Upper lobe of right lung (tissue), 1 donor: ENCODE measurements around the gene USP30. TPM values are rescaled to one million over a fixed set of nuclear protein-coding genes. Genes with fewer than 3 reads are reported as not detected.

ENCODE experiments used
- ATAC-seq: fragments of 200-7000 bp; cut with Tn5 transposase; one replicate; pipeline ENCODE4 v1.9.1; 2020; ENCODE audit warnings: mild to moderate bottlenecking, moderate library complexity
- DNase-seq: peaks from one replicate; pipeline ENCODE4 v3.0.0-alpha.2; 2020
- H3K27ac ChIP-seq: fragments of 200-600 bp; one replicate; pipeline ENCODE4 v1.8.0; 2022
- H3K27me3 ChIP-seq: fragments of 200-600 bp; one replicate; pipeline ENCODE4 v1.8.0; 2022; ENCODE audit warnings: mild to moderate bottlenecking
- H3K36me3 ChIP-seq: fragments of 200-600 bp; one replicate; pipeline ENCODE4 v1.8.0; 2022
- H3K4me1 ChIP-seq: fragments of 200-600 bp; one replicate; pipeline ENCODE4 v1.8.0; 2022
- H3K4me3 ChIP-seq: fragments of 200-600 bp; one replicate; pipeline ENCODE4 v1.8.0; 2022; ENCODE audit warnings: mild to moderate bottlenecking
- H3K9me3 ChIP-seq: fragments of 200-600 bp; one replicate; pipeline ENCODE4 v1.8.0; 2022
- CTCF ChIP-seq: fragments of 200-600 bp; IDR thresholded peaks from one replicate; pipeline ENCODE4 v1.8.0; 2022; ENCODE audit warnings: antibody characterized with exemption
- intact Hi-C: fragments of 100-400 bp; cut with DNase I; formaldehyde crosslinking; loops from one replicate; pipeline ENCODE4 v1.11.0; 2022
- total RNA-seq: library from RNA; stranded (reverse); fragmentation: NEBNext Ultra II Directional; extraction: Animal tissue kit (Norgen Biotek cat#: 25700); gene quantifications from one replicate; pipeline ENCODE4 v1.2.1, GENCODE V29; 2021
- donor health status: DM: no; HTN: yes; CAD: no; lungs with severe emphysema.

The USP30 gene
- total RNA-seq, 1 donor from 2014 or later: 13.6 TPM

GRCh38 chr12:109069307-109070271 is 17.2 kb downstream of the USP30 start:
- H3K27ac ChIP-seq: no peak overlapping the region
- ATAC-seq (no peak), DNase-seq (no peak)
- no peak for TF ChIP-seq CTCF
- H3K27me3 ChIP-seq: no peaks in the 10 kb centered on the region
- intact Hi-C loops: no loop called here
- no peaks in the 10 kb centered on the region for H3K4me1 ChIP-seq
- peaks cover 74% of the 10 kb centered on the region for H3K36me3 ChIP-seq
- H3K9me3 ChIP-seq: no peaks in the 10 kb centered on the region
- no peak overlapping the region for H3K4me3 ChIP-seq

- Histone ChIP-seq H3K27ac (no peak overlapping the region), H3K27me3 (no peaks in the 10 kb centered on the region), H3K9me3 (no peaks in the 10 kb centered on the region), H3K4me3 (no peak overlapping the region), H3K4me1 (no peaks in the 10 kb centered on the region), H3K36me3 (peaks cover 60% of the 10 kb centered on the region)
- ATAC-seq (no peak), DNase-seq (no peak)
- no peak for TF ChIP-seq CTCF
- intact Hi-C loops: no loop called here
These were observed 22.5 kb downstream of the USP30 start for GRCh38 chr12:109074866-109075265.

GRCh38 chr12:109082751-109083150 is 30.4 kb downstream of the USP30 start:
- Histone ChIP-seq H3K9me3 (no peaks in the 10 kb centered on the region), H3K27ac (no peak overlapping the region), H3K4me1 (no peaks in the 10 kb centered on the region), H3K27me3 (no peaks in the 10 kb centered on the region), H3K36me3 (peaks cover 74% of the 10 kb centered on the region), H3K4me3 (no peak overlapping the region)
- DNase-seq: no peak
- intact Hi-C loops: no loop called here
- TF ChIP-seq CTCF: no peak
- ATAC-seq: no peak

- ATAC-seq (no peak), DNase-seq (no peak)
- no peak overlapping the region for H3K4me3 ChIP-seq
- H3K4me1 ChIP-seq: no peaks in the 10 kb centered on the region
- intact Hi-C loops: no loop called here
- TF ChIP-seq CTCF: no peak
- H3K9me3 ChIP-seq: no peaks in the 10 kb centered on the region
- H3K36me3 ChIP-seq: peaks cover 89% of the 10 kb centered on the region
- no peaks in the 10 kb centered on the region for H3K27me3 ChIP-seq
- no peak overlapping the region for H3K27ac ChIP-seq
These were observed 32.0 kb downstream of the USP30 start for GRCh38 chr12:109084425-109084824.

- ATAC-seq: no peak
- Histone ChIP-seq H3K4me1 (no peaks in the 10 kb centered on the region), H3K27ac (no peak overlapping the region), H3K27me3 (no peaks in the 10 kb centered on the region), H3K4me3 (no peak overlapping the region), H3K36me3 (peaks cover 87% of the 10 kb centered on the region), H3K9me3 (no peaks in the 10 kb centered on the region)
- no peak for DNase-seq
- intact Hi-C loops: no loop called here
- no peak for TF ChIP-seq CTCF
These were observed 33.2 kb downstream of the USP30 start for GRCh38 chr12:109085590-109085989.
